ENCODE results near the gene FRMD4A. TPM values are rescaled to one million over a fixed set of nuclear protein-coding genes. Genes with fewer than 3 reads are reported as not detected.
"Not testable (repeated sequence)": the region's sequence is repeated elsewhere in the genome, so short reads cannot be mapped to it uniquely, and the experiment has no call there.

Gene FRMD4A
- polyA plus RNA-seq, 1 donor: 35.1 TPM

DNA sequence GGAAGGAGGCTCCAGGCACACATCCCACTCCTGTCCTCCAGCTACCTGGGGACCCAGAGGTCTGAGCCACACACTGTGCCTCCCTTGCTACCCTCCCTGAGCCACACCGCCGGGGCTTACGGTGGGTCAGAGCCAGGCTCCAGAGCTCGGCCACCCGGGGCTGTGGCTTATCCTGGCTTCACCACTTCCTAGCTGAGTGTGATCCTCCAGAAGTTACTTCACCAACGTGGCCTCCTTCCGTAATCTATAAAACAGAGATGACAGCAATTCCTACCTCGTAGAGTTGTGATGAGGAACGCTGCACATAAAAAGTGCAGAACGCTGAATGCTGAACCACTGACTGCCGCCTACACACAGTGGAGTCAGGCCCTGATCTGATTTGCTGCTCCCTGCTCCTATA, 458.9 kb downstream of the FRMD4A start:
- DNase-seq: no peak

DNA sequence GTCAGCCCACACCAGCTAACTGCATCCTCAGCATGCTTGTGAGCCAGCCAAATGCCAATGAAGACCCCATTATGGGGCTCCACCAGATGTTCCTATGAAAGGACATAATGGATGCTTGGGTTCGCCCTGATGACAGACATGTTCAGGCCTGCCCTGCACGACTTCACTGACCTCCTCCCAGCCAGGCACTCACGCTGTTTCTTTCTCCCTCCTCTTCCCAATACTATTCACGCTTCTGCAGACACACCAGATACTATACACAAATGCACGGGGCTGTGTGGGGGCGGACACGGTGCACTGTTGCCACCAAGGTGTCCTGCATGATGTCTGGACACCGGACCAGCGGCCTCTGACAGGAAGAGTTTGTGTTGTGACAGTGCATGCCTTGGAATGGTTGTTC, 459.7 kb downstream of the FRMD4A start:
- no peak for DNase-seq

DNA sequence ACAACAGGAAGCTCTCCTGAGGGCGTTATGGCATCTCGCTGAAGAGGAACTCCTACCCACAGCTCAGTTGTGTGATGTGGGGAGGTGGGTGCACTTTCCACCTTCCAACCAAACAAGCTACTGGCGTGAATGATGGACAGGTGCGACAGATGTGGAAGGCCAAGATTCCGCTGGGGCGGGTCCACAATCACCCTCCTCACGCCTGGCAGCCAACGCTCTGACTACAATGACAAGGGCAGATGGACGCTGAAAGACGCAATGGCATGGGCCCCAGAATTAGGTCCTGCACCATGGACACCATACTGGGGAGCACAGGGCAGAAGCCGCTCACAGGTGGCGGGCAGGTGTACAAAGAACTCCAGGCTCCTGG, 461.4 kb downstream of the FRMD4A start:
- no peak for DNase-seq

DNA sequence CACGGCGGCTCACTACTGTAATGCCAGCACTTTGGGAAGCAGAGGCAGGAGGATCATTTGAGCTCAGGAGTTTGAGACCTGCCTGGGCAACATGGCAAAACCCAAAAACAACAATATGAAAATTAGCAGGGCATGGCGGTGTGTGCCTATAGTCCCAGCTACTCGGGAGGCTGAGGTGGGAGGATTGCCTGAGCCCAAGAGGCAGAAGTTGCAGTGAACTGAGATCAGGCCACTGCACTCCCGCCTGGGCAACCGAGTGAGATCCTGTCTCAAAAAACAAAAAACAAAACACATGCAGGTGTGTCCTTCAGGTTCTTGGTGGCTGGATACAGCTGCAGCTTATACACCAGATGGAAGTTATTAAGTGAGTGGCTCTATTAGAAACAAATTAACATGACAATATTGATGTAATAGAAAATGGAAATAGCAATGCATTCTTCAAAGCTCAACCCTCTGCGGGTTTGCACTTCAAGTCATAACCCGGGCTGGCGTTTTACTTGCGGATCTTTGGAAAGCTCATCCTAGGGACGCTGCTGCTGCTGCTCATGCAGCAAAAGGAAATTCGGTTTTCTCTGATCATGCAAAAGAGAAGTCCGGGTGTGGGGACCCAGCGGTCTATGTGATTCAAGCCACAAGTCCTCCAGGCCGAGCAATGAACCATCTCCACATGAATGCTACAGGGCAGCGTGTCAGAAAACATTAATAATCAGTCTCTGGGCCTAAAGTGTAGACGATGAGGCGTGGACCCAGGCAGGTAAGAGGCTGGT, 462.0 kb downstream of the FRMD4A start:
- DNase-seq: no peak

DNA sequence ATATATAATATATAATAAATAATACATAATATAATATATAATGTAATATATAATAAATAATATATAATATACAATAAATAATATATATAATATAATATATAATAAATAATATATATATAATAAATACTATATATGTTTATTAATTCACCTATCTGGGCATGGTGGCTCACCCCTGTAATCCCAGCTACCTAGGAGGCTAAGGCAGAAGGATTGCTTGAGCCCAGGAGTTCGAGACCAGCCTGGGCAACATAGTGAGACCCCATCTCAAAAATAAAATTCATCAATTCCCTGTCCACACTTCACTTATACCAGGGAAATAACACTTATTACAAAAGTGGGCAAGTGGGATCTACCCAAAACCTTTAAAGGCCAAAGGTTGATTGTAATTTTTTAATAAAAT, 462.9 kb downstream of the FRMD4A start:
- DNase-seq: no peak

DNA sequence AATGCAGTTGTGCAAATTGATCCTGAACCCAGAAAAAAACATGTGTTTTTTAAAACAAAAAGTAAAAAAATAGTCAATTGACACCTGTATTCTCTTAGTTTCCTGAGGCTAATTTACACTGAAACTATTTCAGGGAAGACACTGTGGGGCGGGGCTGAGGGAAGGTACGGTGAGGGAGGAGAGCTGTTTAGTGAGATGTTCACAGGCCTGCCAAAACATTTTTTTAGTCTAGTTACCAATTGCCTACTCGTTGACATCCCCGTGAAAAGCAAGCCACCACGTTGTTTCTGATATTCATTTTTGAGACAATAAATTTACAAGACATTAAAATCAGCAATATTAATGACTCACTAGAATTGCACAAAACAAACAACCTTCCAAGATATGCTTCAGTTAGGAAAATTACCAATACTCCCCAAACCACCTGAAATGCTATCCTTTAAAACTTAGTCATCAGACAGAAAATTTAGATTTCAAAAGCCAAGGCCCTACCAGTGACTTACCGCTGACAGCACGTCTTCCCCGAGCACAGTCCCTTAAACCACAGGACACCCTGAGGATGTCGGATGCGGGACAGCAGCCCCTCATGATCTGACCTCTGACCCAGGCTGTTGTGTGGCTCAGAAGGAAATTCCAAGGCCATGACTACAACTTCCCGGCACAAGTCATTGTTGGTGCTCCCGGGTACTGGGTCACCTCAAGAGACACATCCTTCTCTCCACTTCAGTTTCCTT, 464.8 kb downstream of the FRMD4A start:
- no peak for DNase-seq

DNA sequence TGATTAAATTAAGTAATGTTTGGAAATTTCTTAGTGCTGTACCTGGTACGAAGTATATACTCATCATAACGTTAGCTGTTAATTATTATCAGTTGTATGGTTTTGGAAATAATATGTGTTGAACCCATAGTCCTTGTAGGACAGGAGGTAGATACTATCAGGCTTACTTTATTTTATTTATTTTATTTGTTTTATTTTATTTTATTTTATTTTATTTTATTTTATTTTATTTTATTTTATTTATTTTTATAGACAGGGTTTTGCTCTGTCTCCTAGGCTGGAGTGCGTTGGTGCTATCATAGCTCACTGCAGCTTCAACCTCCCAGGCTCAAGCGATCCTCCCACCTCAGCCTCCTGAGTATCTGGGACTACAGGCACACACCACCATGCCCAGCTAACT, 465.5 kb downstream of the FRMD4A start:
- DNase-seq: not testable (repeated sequence)

DNA sequence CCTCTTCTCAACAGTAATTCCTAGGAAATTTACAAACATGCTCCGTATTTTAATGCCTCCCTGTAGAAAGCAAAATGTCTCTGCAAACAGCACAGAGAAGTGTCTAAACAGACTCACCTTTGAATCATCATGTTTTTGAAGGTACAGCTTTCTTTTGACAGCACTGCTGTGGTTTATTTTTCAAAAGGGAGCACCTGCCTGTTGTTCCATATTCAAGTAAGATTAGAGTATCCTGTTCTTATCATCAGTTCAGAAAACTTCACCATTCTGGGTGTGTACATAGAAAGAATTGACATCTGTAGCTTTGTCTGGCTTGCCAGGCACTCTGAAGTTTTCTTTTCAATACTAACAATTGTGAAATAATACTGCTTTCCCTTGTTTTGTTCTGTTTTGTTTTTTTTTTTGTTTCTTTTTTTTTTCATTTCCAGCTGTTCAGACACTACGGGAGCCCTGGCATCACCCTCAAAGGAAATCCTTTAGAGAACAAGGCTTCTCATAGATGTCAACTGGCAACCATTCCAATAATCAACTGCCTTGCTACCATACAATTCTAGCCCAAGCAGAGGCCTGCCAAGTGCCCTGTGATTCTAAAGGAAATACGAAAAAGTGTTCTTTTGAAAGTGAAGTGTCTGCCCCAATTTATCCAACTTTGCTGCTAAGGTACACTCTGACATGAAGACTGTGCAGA, 468.0 kb downstream of the FRMD4A start:
- DNase-seq: no peak

DNA sequence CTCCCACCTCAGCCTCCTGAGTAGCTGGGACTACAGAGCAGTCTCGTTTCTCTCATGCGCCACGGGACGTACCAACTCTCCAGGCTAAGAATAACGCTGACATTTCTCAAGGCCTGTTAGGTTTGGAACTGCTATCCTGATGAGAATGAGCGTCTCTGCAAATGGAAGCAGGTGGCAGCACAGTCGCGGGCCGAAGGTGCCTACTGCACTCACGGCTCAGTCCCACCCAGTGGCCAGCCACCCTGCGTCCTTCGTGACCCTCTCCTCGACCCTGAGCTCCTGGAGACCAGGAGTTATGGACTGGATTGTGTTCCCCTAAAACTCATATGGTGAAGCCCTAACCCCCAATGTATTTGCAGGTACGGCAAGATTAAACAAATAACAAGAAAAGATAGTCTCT, 469.8 kb downstream of the FRMD4A start:
- DNase-seq: no peak

DNA sequence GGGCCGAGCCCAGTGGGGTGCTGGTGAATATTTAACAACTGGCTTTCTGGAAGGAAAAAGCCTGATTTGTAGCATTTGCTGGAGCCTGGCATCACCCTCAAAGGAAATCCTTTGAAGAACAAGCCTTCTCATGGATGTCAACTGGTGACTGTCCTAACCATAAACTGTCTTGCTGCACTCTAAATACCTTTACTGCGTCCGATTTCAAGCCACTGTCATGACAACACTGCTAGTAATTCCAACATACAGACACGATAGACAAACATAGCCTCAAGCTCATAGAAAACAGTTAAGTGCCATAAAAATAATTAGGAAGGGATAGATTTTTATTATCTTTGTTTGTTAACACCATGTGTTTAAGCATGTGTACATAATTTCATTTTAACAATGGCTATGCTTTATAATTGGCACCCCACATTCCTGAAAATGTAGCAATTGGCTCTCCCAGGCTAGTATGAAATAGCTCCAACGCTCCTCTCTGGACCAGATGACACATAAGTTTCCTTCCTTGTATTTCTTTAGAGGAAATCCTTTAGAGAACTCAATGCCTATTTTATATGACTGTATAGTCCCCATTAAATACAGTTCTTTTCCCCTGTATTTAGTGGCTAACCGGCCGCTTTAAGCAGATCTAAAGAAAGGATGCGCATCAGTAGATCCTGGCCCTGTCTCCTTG, 470.6 kb downstream of the FRMD4A start:
- no peak for DNase-seq

DNA sequence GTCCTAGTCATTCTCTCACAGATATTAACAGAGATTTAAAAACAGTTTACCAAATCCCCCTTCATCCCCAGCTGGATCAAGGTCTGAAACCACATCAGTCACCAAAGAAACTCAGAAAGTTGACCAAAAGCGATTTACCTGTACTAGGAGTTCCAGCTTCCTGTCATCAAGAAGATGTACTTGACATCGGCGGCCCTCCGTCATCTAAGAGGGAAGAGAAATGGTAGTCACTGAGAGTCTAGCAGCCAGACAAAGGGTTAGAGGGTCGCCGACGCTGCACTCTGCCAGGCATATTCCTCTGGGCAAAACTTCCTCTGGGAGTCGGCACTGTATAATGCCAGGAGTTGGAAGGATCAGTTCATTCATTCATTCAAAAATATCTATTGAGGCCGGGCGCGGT, 472.0 kb downstream of the FRMD4A start:
- DNase-seq: no peak

DNA sequence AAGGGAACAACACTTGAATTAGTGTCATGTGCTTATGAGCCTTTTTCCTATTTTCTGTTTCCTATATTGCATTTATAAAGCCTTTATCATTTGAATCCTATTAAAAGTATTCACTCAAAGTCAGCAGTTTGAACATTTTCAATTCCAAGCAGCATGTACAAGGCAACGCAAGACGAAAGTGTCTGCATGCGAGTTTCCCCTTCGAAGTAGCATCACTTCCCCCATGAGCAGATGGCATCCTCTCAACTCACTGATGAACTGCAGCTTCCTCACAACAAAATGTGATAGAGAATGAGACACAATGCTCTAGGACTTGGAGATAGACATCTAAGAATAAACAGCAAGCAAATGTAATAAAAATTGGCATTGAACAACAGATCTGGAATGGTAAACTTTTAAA, 473.3 kb downstream of the FRMD4A start:
- DNase-seq: no peak

DNA sequence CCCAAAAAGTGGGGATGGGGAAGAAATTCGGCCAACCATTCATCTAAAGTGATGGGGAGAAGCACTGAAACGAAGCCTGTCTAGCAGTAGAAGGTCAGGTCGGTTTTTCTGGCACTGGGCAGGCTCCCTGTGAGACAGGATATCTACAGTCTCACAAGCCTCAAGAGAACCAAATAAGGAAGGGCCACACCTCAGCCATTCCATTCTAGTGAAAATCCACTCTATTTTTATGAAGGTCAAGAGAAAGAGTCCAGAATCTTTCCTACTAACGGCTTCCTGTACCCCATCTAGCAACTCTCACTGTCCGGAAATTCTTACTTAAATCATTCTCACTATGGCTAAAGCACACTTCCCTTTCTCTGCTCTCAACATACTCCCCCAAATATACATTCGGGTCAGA, 476.9 kb downstream of the FRMD4A start:
- no peak for DNase-seq

DNA sequence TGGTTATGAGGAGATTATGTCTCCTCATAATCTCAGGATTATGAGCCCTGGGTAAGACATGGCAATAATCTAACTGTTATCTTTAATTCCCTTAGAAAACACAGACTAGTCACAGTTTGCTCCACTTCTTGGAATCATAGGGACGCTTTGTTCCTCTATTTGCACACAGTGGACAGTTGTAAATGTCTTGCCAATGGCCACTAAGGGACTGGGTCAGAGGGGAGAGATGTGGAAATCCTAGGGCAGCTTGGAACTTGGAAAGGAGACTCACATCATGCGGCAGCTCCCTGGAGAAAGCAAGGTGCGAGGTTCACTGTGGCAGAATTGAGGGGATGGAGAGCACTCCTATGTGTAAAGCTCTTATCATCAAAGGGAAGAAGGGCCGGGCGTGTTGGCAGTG, 477.9 kb downstream of the FRMD4A start:
- DNase-seq: no peak

DNA sequence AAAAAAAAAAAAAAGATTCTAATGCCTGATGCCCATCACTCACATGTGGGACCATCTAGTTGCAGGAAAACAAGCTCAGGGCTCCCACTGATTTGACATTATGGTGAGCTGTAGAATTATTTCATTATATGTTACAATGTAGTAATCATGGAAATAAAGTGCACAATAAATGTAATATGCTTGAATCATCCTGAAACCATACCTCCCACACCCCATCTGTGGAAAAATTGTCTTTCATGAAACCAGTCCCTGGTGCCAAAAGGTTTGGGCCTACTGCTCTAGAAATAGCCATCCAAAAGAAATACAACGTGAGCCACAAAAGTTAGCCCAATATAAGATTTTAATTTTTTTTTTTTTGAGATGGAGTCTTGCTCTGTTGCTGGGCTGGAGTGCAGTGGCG, 478.8 kb downstream of the FRMD4A start:
- no peak for DNase-seq

DNA sequence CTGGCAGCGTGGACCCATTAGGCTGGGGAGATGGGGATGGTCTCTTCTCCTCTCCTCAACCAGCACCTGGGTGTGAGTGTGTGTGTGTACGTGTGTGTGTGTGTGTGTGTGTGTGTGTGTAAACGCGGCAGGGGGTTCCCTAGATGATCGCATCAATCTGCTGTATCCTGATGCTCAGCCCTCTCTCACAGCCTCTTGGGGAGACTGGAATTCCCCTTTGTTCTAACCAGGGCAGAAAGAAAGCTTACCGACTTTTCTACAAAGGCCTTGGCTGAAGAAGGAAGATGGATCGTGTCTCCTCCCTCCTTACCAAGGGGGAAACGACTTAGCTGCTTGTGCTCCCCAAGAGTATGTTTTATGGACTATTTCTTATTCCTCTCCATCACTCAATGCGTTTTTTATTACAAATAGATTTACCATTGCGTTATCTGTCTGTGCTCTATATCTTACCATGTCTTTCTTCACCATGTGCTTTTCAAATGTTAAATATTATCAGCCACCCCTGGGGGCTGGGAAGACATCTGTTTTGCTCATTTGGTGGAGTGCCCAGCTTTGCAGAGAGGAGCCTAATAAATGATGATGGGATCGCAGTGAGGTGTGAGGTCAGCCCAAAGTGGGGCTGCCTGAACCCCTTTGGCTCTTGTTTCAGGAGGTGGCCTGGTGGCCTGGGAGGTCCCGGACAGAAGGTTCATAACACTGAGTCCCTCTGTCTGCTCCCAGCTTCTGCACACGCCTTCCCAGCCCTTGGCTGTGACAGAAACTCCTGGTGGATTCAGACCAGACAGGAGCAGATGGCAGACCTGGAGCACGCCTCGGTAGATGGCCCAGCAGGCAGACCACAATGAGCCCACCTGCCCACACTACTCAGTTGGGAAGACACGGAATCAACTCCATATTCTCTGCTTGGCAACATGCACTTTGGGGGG, 481.9 kb downstream of the FRMD4A start:
- no peak for DNase-seq

DNA sequence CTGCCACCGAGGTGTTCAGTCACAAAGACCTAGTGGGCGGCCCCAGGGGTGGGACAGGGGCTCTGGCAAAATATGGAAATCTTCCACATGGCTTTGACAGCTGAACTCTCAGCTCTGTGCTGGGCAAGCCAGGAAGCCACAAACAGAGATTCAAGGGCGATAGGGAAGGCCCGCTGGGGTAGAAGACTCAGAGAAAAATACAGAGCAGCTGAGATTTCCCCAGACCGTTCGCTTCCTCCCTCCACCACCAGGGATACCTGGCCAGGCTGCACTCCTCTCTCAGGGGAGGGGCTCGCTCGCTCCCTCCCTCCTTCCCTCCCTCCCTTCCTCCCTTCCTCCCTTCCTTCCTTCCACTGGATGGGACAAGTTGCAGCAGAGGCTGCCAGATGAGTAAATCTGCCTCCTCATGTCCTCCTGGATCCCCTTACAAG, 483.5 kb downstream of the FRMD4A start:
- DNase-seq: no peak

DNA sequence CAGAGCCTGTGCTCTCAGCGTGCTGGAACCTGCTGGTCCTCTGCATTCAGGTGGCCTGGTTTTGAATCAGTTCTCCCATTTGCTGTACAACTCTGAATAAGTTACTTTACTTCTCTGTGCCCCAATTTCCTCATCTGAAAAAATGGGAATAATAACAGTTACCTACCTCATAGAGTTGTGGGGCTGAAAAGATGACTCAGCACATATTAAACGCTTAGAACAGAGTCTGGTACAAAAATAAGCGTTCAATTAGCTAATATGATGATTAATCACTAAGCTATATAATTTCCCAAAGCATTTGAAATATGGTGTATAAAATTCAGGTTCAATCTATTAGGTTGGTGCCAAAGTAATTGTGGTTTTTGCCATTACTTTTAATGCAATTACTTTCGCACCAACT, 484.8 kb downstream of the FRMD4A start:
- no peak for DNase-seq

DNA sequence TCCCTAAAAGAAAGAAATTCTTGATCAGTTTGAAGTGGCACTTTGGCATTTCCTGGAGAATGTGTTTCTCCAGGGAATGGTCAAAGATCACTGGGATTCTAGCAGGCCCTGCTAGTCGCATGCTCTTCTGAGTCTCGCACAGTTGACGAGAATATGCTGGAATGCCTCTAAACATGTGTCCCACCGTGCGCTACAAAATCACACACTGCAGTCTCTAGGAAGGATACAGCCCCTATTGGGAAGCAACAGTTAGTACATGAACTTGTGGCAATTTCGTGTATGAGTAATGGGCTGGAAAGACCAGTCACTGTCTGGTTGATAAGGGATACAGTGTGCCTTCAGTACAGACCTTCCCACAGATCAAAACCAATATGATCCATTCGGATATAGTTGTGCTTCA, 486.1 kb downstream of the FRMD4A start:
- DNase-seq: no peak

DNA sequence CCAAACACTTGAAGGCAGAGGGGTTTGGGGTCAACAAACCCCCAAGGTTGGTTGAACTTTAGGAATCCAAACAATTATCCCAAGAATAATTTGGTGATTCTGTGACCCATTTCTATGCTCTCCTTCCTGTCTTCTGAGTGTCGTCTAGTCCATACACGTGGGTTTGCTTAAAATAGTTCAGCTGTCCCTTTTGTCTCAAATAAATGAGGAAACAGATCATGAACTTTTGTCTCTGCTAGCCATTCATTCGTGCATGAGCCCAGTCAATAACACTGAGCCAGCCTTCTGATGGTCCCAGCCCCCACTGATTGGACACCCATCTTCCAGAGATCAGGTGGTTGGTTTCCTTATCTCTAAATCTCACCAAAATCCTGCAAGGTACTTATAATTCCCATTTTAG, 488.6 kb downstream of the FRMD4A start:
- DNase-seq: no peak

DNA sequence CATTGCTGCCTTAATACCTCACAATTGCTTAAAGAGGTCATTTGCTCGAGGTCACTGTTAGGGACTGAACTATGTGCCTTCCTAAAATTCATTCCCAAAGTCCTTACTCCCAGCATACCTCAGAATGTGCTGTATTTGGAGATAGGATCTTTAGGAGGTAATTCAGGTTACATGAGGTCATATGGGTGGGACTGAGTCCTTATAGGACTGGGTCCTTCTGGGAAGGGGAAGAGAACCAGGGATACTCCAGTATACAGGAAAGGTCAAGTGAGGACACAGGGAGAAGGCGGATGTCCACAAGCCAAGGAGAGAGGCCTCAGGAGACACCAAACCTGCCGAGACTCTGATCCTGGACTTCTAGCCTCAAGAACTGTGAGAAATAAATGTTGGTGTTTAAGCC, 490.7 kb downstream of the FRMD4A start:
- DNase-seq: no peak

DNA sequence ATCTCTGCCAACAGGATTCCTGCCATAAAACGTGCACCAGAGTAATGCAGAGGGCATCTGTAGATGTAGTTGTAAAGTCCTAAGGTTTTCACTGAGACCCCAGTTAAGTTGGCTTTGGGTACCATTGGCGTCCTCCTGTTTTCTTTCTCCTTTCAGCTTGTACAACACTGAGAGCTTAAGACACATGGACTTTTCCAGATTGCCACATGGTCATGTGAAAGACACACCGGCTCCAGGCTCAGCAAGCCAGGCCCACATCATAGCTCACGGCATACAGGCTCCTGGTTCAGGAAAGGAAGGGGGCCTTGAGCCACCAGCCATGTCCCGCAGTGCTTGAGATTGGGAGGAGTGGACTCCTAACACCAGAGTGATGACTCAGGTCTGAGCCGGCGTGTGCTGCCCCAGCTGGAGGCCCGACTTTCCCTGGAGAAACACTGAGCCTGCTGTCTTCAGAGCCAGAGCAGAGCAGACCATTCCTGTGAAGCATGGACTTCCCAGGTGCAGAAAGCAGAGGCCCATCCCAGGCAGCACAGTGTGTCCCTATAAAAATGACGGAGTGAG, 491.2 kb downstream of the FRMD4A start:
- DNase-seq: peak; percentile 34

All from hindlimb muscle (tissue), 1 donor.